NCI-H2029 (cell line): ENCODE data around the gene RGCC.

Experiments
- DNase-seq: peaks from one replicate; lab custom pipeline; 2025; lab: John Stamatoyannopoulos, UW

The RGCC gene

GRCh38 chr13:41453620-41454019 lies 3.7 kb upstream of the RGCC start:
- DNase-seq, result no peak

GRCh38 chr13:41454170-41454569 lies 3.2 kb upstream of the RGCC start:
- DNase-seq, result no peak

GRCh38 chr13:41455725-41456419 lies 1.5 kb upstream of the RGCC start:
- no peak for DNase-seq

GRCh38 chr13:41457589-41458186 lies 338 bp downstream of the RGCC start:
- no peak for DNase-seq

- DNase-seq, result no peak
Measured at GRCh38 chr13:41458187-41458760, 924 bp downstream of the RGCC start.

- DNase-seq, result peak; percentile 1
Measured at GRCh38 chr13:41458761-41459431, 1.5 kb downstream of the RGCC start.

- no peak for DNase-seq
Measured at GRCh38 chr13:41459432-41460073, 2.2 kb downstream of the RGCC start.

GRCh38 chr13:41460074-41460465 lies 2.7 kb downstream of the RGCC start:
- no peak for DNase-seq

GRCh38 chr13:41460930-41461329 lies 3.6 kb downstream of the RGCC start:
- no peak for DNase-seq

- no peak for DNase-seq
Measured at GRCh38 chr13:41461527-41462139, 4.3 kb downstream of the RGCC start.

- no peak for DNase-seq
Measured at GRCh38 chr13:41462427-41462826, 5.1 kb downstream of the RGCC start.

- DNase-seq, result no peak
Measured at GRCh38 chr13:41463838-41464602, 6.7 kb downstream of the RGCC start.

- DNase-seq, result no peak
Measured at GRCh38 chr13:41465241-41465847, 8.0 kb downstream of the RGCC start.

- no peak for DNase-seq
Measured at GRCh38 chr13:41465898-41466320, 8.6 kb downstream of the RGCC start.

- no peak for DNase-seq
Measured at GRCh38 chr13:41467425-41467945, 10.1 kb downstream of the RGCC start.

GRCh38 chr13:41468631-41469030 lies 11.3 kb downstream of the RGCC start:
- DNase-seq, result no peak

GRCh38 chr13:41470196-41470595 lies 12.8 kb downstream of the RGCC start:
- DNase-seq, result no peak

GRCh38 chr13:41471785-41472184 lies 14.4 kb downstream of the RGCC start:
- no peak for DNase-seq

GRCh38 chr13:41487222-41487621 lies 29.9 kb downstream of the RGCC start:
- no peak for DNase-seq

GRCh38 chr13:41488124-41488523 lies 30.8 kb downstream of the RGCC start:
- no peak for DNase-seq
